ENCODE data around the gene C1orf115.

GRCh38 chr1:220677251-220677650 lies 12.9 kb upstream of the C1orf115 start:
- TF ChIP-seq CTCF (IDR thresholded peaks at IDR 0.05; ENCODE audit: low read length) (no peak), EZH2phosphoT487 (IDR thresholded peaks at IDR 0.05; ENCODE audit: low read length) (no peak)
